ENCODE data around the gene AKAP12. TPM values are rescaled to one million over a fixed set of nuclear protein-coding genes. Genes with fewer than 3 reads are reported as not detected.
A peak's percentile ranks its signal among the peaks of the same experiment; 100 is the strongest.

AKAP12 gene
- total RNA-seq, result 107 TPM

GRCh38 chr6:151239603-151240035 lies at the start of gene AKAP12:
TSS of gene AKAP12 (plus strand) at chr6:151239967. CDS start at chr6:151240563, 596 bp downstream.
- DNase-seq, result no peak

- DNase-seq, result no peak
These were observed 48.2 kb upstream of the AKAP12 start for GRCh38 chr6:151191527-151191926.

GRCh38 chr6:151196555-151196954 lies 43.2 kb upstream of the AKAP12 start:
- DNase-seq, result peak; percentile 70

GRCh38 chr6:151197556-151197955 lies 42.2 kb upstream of the AKAP12 start:
- DNase-seq, result no peak

GRCh38 chr6:151199991-151200390 lies 39.8 kb upstream of the AKAP12 start:
- DNase-seq, result peak; percentile 86

- no peak for DNase-seq
These were observed 33.8 kb upstream of the AKAP12 start for GRCh38 chr6:151205721-151206600.

- DNase-seq, result no peak
These were observed 32.1 kb upstream of the AKAP12 start for GRCh38 chr6:151207674-151208073.

- peak; percentile 60 for DNase-seq
These were observed 30.5 kb upstream of the AKAP12 start for GRCh38 chr6:151209071-151209831.

- no peak for DNase-seq
These were observed 28.7 kb upstream of the AKAP12 start for GRCh38 chr6:151211075-151211474.

GRCh38 chr6:151213352-151213751 lies 26.4 kb upstream of the AKAP12 start:
- DNase-seq, result no peak

GRCh38 chr6:151215999-151216398 lies 23.8 kb upstream of the AKAP12 start:
- DNase-seq, result no peak

GRCh38 chr6:151216804-151217203 lies 23.0 kb upstream of the AKAP12 start:
- DNase-seq, result no peak

- no peak for DNase-seq
These were observed 20.6 kb upstream of the AKAP12 start for GRCh38 chr6:151219192-151219591.

- no peak for DNase-seq
These were observed 15.7 kb upstream of the AKAP12 start for GRCh38 chr6:151224076-151224475.

GRCh38 chr6:151225919-151226318 lies 13.8 kb upstream of the AKAP12 start:
- no peak for DNase-seq

GRCh38 chr6:151228788-151229400 lies 10.9 kb upstream of the AKAP12 start:
- DNase-seq, result no peak

GRCh38 chr6:151229401-151230276 lies 10.1 kb upstream of the AKAP12 start:
- no peak for DNase-seq

- no peak for DNase-seq
These were observed 9.5 kb upstream of the AKAP12 start for GRCh38 chr6:151230277-151230577.

- no peak for DNase-seq
These were observed 6.9 kb upstream of the AKAP12 start for GRCh38 chr6:151232899-151233298.

GRCh38 chr6:151233731-151234130 lies 6.0 kb upstream of the AKAP12 start:
- no peak for DNase-seq

- no peak for DNase-seq
These were observed 2.9 kb upstream of the AKAP12 start for GRCh38 chr6:151236668-151237401.

All from tongue (tissue), 2 donors.